ENCODE measurements around the gene EBNA1BP2.

The EBNA1BP2 gene

GRCh38 chr1:43204394-43204793 is 32.3 kb upstream of the EBNA1BP2 start:
- Histone ChIP-seq H3K4me3 (ENCODE audit: low read length) (no peak overlapping the region), H3K4me1 (ENCODE audit: control insufficient read depth, insufficient read depth, low read length) (peaks cover 12% of the 10 kb centered on the region)
- WGBS (ENCODE audit: insufficient coverage, insufficient read length): no CpG with 5 or more reads among the region's 1 CpG

DNA sequence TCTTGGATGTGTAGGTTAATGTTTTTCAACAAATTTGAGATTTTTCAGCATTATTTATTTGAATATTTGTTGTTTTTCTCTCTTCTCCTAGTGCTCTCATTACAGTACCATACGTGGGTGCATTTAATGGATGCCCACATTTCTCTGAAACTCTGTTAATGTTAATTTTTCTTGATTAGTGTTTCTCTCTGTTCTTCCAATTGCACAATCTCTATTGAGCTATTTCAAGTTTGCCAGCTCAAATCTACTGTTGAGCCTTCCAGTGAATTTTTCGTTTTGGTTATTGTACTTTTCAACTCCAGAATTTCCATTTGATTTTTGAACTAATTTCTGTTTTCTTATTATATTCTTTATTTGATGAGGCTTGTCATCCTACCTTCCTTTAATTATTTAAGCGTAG is 31.8 kb upstream of the EBNA1BP2 start:
- no peaks in the 10 kb centered on the region for H3K9me3 ChIP-seq (ENCODE audit: control insufficient read depth, insufficient read depth, low read length)
- no peak overlapping the region for H3K4me3 ChIP-seq (ENCODE audit: low read length)
- H3K36me3 ChIP-seq (ENCODE audit: control insufficient read depth, insufficient read depth, low read length): no peaks in the 10 kb centered on the region
- DNase-seq (ENCODE audit: low read depth, low spot score): no peak
- no peak overlapping the region for H3K27ac ChIP-seq (ENCODE audit: low read length)
- no CpG with 5 or more reads among the region's 3 CpGs for WGBS (ENCODE audit: insufficient coverage, insufficient read length)
- H3K27me3 ChIP-seq (ENCODE audit: control insufficient read depth, insufficient read depth, low read length): no peaks in the 10 kb centered on the region
- peaks cover 12% of the 10 kb centered on the region for H3K4me1 ChIP-seq (ENCODE audit: control insufficient read depth, insufficient read depth, low read length)

More at GRCh38 chr1:43204394-43204793, 32.3 kb upstream of the EBNA1BP2 start:
- no peak overlapping the region for H3K27ac ChIP-seq (ENCODE audit: low read length)
- H3K9me3 ChIP-seq (ENCODE audit: control insufficient read depth, insufficient read depth, low read length): no peaks in the 10 kb centered on the region
- H3K36me3 ChIP-seq (ENCODE audit: control insufficient read depth, insufficient read depth, low read length): no peaks in the 10 kb centered on the region
- no peaks in the 10 kb centered on the region for H3K27me3 ChIP-seq (ENCODE audit: control insufficient read depth, insufficient read depth, low read length)
- DNase-seq (ENCODE audit: low read depth, low spot score): no peak

- WGBS (ENCODE audit: insufficient coverage, insufficient read length): no CpG with 5 or more reads among the region's 8 CpGs
- Histone ChIP-seq H3K9me3 (ENCODE audit: control insufficient read depth, insufficient read depth, low read length) (no peaks in the 10 kb centered on the region), H3K4me3 (ENCODE audit: low read length) (no peak overlapping the region), H3K27me3 (ENCODE audit: control insufficient read depth, insufficient read depth, low read length) (no peaks in the 10 kb centered on the region), H3K36me3 (ENCODE audit: control insufficient read depth, insufficient read depth, low read length) (no peaks in the 10 kb centered on the region), H3K4me1 (ENCODE audit: control insufficient read depth, insufficient read depth, low read length) (no peaks in the 10 kb centered on the region), H3K27ac (ENCODE audit: low read length) (no peak overlapping the region)
- no peak for DNase-seq (ENCODE audit: low read depth, low spot score)
Measured at GRCh38 chr1:43199093-43199726, 27.1 kb upstream of the EBNA1BP2 start.

- Histone ChIP-seq H3K36me3 (ENCODE audit: control insufficient read depth, insufficient read depth, low read length) (no peaks in the 10 kb centered on the region), H3K9me3 (ENCODE audit: control insufficient read depth, insufficient read depth, low read length) (no peaks in the 10 kb centered on the region), H3K27me3 (ENCODE audit: control insufficient read depth, insufficient read depth, low read length) (no peaks in the 10 kb centered on the region), H3K4me3 (ENCODE audit: low read length) (no peak overlapping the region), H3K27ac (ENCODE audit: low read length) (no peak overlapping the region), H3K4me1 (ENCODE audit: control insufficient read depth, insufficient read depth, low read length) (no peaks in the 10 kb centered on the region)
- no CpG with 5 or more reads among the region's 7 CpGs for WGBS (ENCODE audit: insufficient coverage, insufficient read length)
- no peak for DNase-seq (ENCODE audit: low read depth, low spot score)
Measured at GRCh38 chr1:43197343-43198127, 25.4 kb upstream of the EBNA1BP2 start.

GRCh38 chr1:43194509-43194908 is 22.4 kb upstream of the EBNA1BP2 start:
- DNase-seq (ENCODE audit: low read depth, low spot score): no peak

GRCh38 chr1:43188106-43188505 is 16.0 kb upstream of the EBNA1BP2 start:
- H3K4me1 ChIP-seq (ENCODE audit: control insufficient read depth, insufficient read depth, low read length): no peaks in the 10 kb centered on the region
- WGBS (ENCODE audit: insufficient coverage, insufficient read length): no CpG with 5 or more reads among the region's 1 CpG
- DNase-seq (ENCODE audit: low read depth, low spot score): no peak
- H3K36me3 ChIP-seq (ENCODE audit: control insufficient read depth, insufficient read depth, low read length): no peaks in the 10 kb centered on the region
- no peaks in the 10 kb centered on the region for H3K27me3 ChIP-seq (ENCODE audit: control insufficient read depth, insufficient read depth, low read length)
- no peaks in the 10 kb centered on the region for H3K9me3 ChIP-seq (ENCODE audit: control insufficient read depth, insufficient read depth, low read length)
- H3K4me3 ChIP-seq (ENCODE audit: low read length): no peak overlapping the region
- no peak overlapping the region for H3K27ac ChIP-seq (ENCODE audit: low read length)

More at GRCh38 chr1:43194509-43194908, 22.4 kb upstream of the EBNA1BP2 start:
- Histone ChIP-seq H3K27ac (ENCODE audit: low read length) (no peak overlapping the region), H3K27me3 (ENCODE audit: control insufficient read depth, insufficient read depth, low read length) (no peaks in the 10 kb centered on the region), H3K4me3 (ENCODE audit: low read length) (no peak overlapping the region), H3K4me1 (ENCODE audit: control insufficient read depth, insufficient read depth, low read length) (no peaks in the 10 kb centered on the region), H3K9me3 (ENCODE audit: control insufficient read depth, insufficient read depth, low read length) (no peaks in the 10 kb centered on the region), H3K36me3 (ENCODE audit: control insufficient read depth, insufficient read depth, low read length) (no peaks in the 10 kb centered on the region)

GRCh38 chr1:43184995-43185394 is 12.9 kb upstream of the EBNA1BP2 start:
- Histone ChIP-seq H3K4me3 (ENCODE audit: low read length) (no peak overlapping the region), H3K4me1 (ENCODE audit: control insufficient read depth, insufficient read depth, low read length) (no peaks in the 10 kb centered on the region), H3K9me3 (ENCODE audit: control insufficient read depth, insufficient read depth, low read length) (no peaks in the 10 kb centered on the region), H3K27ac (ENCODE audit: low read length) (no peak overlapping the region), H3K36me3 (ENCODE audit: control insufficient read depth, insufficient read depth, low read length) (no peaks in the 10 kb centered on the region), H3K27me3 (ENCODE audit: control insufficient read depth, insufficient read depth, low read length) (no peaks in the 10 kb centered on the region)
- no CpG with 5 or more reads among the region's 3 CpGs for WGBS (ENCODE audit: insufficient coverage, insufficient read length)
- no peak for DNase-seq (ENCODE audit: low read depth, low spot score)

DNA sequence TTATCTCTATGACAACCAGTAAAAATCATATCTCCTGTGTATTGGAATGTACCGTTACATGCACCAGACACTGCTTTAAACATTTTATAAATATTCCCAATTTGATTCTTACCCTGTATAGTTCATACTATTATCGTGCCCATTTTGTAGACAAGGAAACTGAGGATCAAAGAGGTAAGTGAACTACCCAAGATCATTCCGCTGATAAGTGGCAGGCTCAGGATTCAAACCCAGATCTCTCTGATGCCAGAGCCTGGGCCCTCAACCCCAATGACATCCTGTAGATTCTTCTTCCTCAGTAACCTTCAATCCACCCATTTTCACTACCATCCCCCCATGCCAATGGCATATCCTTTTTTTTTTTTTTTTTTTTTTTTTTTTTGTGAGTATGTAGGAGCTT is 12.3 kb upstream of the EBNA1BP2 start:
- no peaks in the 10 kb centered on the region for H3K27me3 ChIP-seq (ENCODE audit: control insufficient read depth, insufficient read depth, low read length)
- H3K4me3 ChIP-seq (ENCODE audit: low read length): no peak overlapping the region
- no peaks in the 10 kb centered on the region for H3K9me3 ChIP-seq (ENCODE audit: control insufficient read depth, insufficient read depth, low read length)
- no peaks in the 10 kb centered on the region for H3K36me3 ChIP-seq (ENCODE audit: control insufficient read depth, insufficient read depth, low read length)
- no CpG with 5 or more reads among the region's 3 CpGs for WGBS (ENCODE audit: insufficient coverage, insufficient read length)
- DNase-seq (ENCODE audit: low read depth, low spot score): no peak
- H3K27ac ChIP-seq (ENCODE audit: low read length): no peak overlapping the region
- no peaks in the 10 kb centered on the region for H3K4me1 ChIP-seq (ENCODE audit: control insufficient read depth, insufficient read depth, low read length)

- no peaks in the 10 kb centered on the region for H3K36me3 ChIP-seq (ENCODE audit: control insufficient read depth, insufficient read depth, low read length)
- no peaks in the 10 kb centered on the region for H3K27me3 ChIP-seq (ENCODE audit: control insufficient read depth, insufficient read depth, low read length)
- no peak for DNase-seq (ENCODE audit: low read depth, low spot score)
- peaks cover 4% of the 10 kb centered on the region; the same call in 1 of the 2 replicates for H3K4me1 ChIP-seq (ENCODE audit: control insufficient read depth, insufficient read depth, low read length)
- H3K27ac ChIP-seq (ENCODE audit: low read length): no peak overlapping the region
- WGBS (ENCODE audit: insufficient coverage, insufficient read length): no CpG with 5 or more reads among the region's 4 CpGs
- no peak overlapping the region for H3K4me3 ChIP-seq (ENCODE audit: low read length)
- H3K9me3 ChIP-seq (ENCODE audit: control insufficient read depth, insufficient read depth, low read length): no peaks in the 10 kb centered on the region
Measured at GRCh38 chr1:43177691-43178090, 5.6 kb upstream of the EBNA1BP2 start.

GRCh38 chr1:43174873-43175272 is 2.8 kb upstream of the EBNA1BP2 start:
- no CpG with 5 or more reads among the region's 2 CpGs for WGBS (ENCODE audit: insufficient coverage, insufficient read length)

More at GRCh38 chr1:43174873-43175272, 2.8 kb upstream of the EBNA1BP2 start:
- Histone ChIP-seq H3K4me1 (ENCODE audit: control insufficient read depth, insufficient read depth, low read length) (peaks cover 5% of the 10 kb centered on the region), H3K27ac (ENCODE audit: low read length) (no peak overlapping the region), H3K9me3 (ENCODE audit: control insufficient read depth, insufficient read depth, low read length) (no peaks in the 10 kb centered on the region), H3K4me3 (ENCODE audit: low read length) (no peak overlapping the region), H3K36me3 (ENCODE audit: control insufficient read depth, insufficient read depth, low read length) (peaks cover 2% of the 10 kb centered on the region; the same call in 1 of the 2 replicates), H3K27me3 (ENCODE audit: control insufficient read depth, insufficient read depth, low read length) (no peaks in the 10 kb centered on the region)
- no peak for DNase-seq (ENCODE audit: low read depth, low spot score)

Measured in iPS DF 6.9 (cell line).